Placental pericyte (primary cell): Measurements from ENCODE around the gene C16orf82. TPM values are rescaled to one million over a fixed set of nuclear protein-coding genes. Genes with fewer than 3 reads are reported as not detected.

Experiments
- total RNA-seq: library from RNA; depleted of rRNA; stranded (reverse); fragments of >200 nt; gene quantifications from 2 replicates; pipeline ENCODE4 v1.2.3, GENCODE V29; 2012

Gene C16orf82
- total RNA-seq: 0.14 TPM in 1 of 2 replicates, not detected in the other

GRCh38 chr16:27066668-27067537, at the start of gene C16orf82:
Gene C16orf82, plus strand, starts transcription at chr16:27066927.

Other genes with a start within 250 kb of the C16orf82 start
- 6.3 and 10.0 TPM in 2 replicates for gene KDM8, start 136.6 kb downstream of the C16orf82 start, total RNA-seq
- 61.0 and 82.7 TPM in 2 replicates for gene NSMCE1, start 201.8 kb downstream of the C16orf82 start, total RNA-seq
- 68.1 and 122 TPM in 2 replicates for gene IL4R, start 247.0 kb downstream of the C16orf82 start, total RNA-seq